RPMI7951 (cell line): ENCODE results near the gene RNU6-1. TPM values are rescaled to one million over a fixed set of nuclear protein-coding genes. Genes with fewer than 3 reads are reported as not detected.

Experiments used
- DNase-seq: peaks from one replicate; pipeline ENCODE4 v3.0.0-alpha.2; 2012; ENCODE audit warnings: low read depth
- total RNA-seq: library from RNA; depleted of rRNA; stranded (reverse); fragments of >200 nt; shearing (Covaris generic); gene quantifications from 2 replicates; pipeline ENCODE4 v1.2.3, GENCODE V29; 2014; rRNA removed

RNU6-1 gene
- not detected in 2 replicates for total RNA-seq

DNA sequence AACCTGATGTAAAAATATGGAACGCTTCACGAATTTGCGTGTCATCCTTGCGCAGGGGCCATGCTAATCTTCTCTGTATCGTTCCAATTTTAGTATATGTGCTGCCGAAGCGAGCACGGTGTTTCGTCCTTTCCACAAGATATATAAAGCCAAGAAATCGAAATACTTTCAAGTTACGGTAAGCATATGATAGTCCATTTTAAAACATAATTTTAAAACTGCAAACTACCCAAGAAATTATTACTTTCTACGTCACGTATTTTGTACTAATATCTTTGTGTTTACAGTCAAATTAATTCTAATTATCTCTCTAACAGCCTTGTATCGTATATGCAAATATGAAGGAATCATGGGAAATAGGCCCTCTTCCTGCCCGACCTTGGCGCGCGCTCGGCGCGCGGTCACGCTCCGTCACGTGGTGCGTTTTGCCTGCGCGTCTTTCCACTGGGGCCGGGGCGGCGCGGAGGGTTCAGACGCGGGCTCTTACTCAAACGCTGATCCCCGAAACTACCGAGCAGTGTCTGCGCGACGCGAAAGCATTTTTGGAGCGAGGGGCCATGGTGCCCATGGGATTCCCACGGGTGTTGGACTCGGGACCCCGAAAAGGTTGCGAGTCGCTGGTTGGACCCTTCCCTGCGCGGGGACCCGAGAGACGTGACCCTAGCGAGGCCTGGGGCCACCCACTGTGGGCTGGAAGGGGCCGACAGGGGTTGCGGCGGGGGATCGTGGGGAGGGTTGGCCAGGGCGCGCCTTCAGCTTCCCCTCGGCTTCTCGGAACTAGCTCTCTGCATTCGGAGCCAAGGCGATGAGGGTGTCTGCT lies at the start of gene RNU6-1:
RNU6-1 (minus strand) TSS at position 117 of the 820 bp plus-strand sequence.
- DNase-seq = peak; percentile 91

DNA sequence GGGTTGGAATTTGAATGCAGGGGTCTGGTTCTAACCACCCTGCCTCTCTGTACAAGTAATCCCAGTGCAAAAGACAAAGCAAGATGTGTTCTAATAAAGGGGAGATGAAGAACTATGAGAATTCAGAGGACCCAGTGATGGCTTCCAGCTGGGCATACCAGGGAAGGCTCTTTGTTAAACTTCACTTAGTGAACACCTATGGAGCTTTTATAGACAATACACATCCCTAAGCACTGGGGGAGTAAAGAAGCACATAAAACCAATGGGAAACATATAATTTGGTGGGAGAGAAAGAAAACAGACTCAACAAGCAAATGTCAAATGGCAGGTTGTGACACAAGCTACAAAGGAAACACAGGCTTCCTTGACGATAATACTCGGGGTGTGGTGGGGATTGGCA lies 47.9 kb upstream of the RNU6-1 start:
- no peak for DNase-seq

DNA sequence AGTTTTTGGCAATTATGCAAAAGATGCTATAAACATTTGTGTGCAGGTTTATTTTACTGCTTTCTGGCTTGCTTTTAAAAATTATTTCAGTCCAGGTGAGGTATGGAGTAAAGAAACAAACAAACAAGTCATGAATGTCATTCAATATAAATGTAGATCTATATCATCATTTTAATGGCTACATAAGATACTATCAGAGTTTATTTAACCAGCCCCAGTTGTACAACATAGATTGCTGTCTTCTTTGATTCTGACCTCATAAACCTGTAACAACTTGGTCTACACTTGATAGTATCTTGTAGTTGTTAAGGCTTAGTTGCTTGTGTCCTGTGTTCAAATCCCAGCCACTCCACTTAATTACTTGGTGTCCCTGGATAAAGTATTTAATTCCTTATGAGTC lies 46.0 kb upstream of the RNU6-1 start:
- no peak for DNase-seq

DNA sequence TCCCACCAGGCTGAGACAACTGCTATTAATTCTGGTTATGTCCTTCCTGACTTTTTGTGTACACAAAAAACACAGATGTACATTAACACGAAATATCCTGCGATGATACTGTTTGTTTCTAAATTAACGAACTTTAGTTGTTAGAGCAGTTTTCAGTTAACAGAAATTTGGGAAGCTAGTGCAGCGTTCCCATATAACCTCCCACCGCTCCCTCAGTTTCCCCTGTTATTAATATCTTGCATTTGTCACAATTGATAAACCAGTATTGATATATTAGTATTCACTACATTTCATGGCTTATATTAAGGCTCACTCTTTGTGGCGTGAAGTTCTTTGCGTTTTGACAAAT lies 45.3 kb upstream of the RNU6-1 start:
- DNase-seq = no peak

DNA sequence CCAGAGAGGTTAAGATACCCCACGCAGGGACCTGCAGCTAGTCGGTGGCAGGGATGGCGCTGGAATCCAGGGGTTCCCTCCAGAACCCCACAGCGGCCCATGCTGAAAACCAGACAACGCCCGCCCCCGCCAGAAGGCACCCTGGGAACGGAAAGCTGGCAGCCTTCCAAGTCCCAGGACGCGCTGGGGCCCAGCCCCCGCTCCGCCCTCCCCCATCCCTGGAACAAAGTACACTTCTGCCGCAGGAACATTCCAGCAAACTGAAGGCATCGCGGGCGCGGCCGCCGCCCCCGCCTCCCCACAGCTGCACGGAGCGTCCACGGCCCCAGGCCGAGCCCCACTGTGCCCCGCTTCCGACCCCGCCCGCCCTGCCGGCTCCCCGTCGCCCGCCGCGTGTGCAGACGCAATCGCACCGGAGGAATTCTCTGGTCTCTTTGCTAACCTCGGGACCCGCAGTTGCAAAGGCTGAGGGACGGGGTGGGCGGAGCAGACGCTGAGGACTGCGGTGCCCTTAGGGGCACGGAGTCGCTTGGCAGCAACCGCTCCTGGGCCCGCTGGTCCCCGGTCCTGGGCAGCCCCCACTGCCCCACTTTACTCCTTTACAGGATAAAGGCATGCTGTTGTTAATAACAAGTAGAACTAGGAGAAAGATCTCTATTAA lies 44.8 kb upstream of the RNU6-1 start:
- peak; percentile 72 for DNase-seq

DNA sequence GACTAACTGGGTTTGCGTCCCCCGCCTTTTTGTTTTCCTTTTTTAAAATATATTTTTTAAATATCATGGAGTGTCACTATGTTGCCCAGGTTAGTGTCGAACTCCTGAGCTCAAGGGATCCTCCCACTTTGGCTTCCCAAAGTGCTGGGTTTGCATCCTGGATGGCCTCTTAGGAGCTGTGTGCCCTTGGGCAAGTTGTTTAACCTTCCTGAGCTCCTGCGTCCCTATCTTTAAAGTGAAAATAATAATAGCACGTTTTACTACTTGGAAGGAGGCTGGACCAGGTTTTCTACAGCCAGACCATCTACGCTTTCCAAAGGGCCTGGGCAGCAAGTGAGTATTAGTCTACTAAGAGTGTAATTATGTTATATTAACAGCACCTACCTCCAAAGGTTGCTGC lies 44.2 kb upstream of the RNU6-1 start:
- DNase-seq = no peak

DNA sequence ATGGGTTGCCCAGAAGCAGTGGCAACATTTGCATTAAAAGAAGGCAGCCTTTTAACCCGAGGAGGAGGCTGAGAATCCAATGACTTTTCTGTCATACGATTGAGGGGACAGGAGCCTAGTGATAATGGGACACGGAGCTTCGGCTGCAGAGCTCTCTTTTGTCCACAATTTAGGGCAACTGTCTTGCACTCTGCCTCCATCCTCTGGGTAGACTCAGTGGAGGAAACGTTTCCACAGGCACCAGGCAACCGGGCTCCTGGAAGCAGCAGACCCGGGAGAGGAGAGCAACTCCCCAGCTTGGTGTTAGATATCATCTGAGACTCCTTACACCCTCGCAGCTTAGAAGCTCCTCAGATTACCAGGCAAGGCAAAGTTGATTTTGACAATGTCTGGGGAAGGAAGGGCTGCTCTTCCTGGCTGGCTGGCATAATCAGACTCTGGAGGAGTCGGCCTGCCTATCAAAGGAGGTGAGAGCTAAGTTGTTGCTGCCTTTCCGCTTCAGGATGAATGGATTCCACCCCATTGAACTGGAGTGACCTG lies 43.5 kb upstream of the RNU6-1 start:
- no peak for DNase-seq

DNA sequence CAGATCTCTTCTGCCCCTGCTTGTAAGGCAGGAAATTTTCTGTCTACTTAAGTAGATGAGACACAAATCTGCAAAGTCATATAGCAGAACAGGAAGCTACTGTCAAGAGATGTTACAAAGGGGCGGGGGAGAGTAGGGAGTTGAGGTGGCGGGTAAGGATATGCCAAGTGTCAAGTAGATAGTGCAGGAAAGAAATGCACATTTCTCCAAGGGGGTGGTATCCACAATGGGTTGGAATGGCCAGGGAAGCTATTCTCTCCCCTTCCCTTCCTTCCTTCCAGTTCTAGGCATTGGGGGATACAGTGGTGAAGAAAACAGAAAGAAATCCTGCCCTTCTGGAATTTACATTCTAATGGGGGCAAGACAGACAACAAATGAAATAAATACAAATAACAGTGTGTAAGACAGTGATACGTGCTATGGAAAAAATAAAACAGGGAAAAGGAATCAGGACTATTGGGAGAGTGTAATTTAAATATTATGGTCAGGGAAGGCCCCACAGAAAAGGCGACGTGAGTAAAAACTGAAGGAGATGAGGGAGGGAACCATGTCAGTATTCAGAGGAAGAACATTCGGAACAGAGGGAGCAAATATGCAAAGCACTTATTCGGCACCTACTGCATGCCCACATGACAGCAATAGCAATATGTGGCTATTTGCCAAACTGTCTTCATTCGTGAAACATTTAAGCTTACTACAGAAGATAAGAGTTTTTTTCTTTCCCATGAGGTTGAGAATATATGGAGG lies 42.8 kb upstream of the RNU6-1 start:
- no peak for DNase-seq

DNA sequence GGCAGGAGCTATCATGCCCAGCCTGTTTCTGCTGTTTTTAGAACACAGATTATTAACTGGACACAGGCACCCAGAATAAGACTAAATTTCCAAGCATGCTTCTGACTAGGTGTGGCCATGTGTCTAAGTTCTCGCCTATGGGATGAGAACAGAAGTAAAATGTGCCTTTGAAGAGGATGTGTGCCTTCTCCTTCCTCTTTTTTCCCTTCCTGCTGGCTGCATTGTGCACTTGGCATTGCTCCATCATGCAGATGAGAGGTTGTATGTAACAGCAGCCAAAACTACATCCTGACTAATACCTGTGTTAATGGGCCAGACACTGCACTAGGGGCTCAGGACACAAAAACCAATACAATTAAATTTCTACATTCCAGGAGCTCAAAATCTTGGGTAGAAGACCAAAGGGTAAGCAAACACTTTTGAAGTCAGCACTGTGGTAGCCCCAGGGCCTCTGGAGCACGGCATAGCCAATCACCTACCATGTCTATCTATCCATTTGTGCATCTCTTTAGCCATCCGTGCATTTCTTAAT lies 40.9 kb upstream of the RNU6-1 start:
- DNase-seq = no peak

DNA sequence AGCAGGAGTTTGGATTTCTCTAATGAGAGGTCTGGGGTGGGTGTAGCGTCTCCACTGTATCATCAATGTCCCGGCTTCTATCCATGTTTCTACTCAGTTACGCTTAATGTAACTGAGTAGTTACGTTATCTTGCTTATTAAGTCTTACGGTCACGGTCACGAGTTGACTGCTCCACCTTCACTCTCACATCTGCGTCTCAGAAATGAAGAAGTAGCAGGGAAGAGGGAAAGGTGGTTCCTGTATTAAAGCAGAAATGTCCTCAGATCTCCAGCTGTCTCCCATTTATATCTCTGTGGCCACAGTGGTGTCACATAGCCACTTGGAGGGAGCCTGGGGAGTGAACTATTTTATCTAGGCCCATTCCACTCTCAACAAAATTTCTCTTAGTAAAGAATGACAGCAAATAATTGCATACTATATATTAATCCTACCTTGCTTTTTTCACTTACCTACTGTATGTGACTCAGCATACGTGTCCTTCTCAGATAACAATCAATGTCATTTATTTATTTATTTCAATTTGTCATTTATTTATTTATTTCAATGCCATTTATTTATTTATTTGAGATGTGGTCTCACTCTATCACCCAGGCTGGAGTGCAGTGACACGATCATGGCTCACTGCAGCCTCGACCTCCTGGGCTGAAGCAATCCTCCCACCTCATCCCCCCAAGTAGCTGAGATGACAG lies 39.7 kb upstream of the RNU6-1 start:
- no peak for DNase-seq

DNA sequence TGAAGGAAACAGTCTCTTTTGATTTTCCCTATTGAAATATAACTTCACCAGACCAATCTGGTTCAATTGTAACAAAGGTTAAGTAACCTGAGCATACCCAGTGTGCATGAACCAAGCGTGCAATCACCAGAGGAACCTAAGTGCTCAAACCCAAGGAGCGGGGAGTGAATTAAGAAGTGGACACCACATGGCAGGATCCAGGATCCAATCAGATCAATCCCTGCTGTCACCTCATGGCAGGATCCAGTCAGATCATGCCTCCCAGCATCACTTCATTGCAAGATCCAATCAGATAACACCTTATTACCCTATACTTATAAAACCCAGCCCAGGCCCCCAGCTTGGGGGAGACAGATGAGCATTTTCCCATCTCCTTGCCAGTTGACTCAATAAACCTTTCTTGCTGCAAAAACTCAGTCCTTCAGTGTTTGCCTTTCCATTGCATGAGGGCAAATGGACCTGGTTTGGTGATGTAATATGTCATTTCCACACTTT lies 38.9 kb upstream of the RNU6-1 start:
- no peak for DNase-seq

DNA sequence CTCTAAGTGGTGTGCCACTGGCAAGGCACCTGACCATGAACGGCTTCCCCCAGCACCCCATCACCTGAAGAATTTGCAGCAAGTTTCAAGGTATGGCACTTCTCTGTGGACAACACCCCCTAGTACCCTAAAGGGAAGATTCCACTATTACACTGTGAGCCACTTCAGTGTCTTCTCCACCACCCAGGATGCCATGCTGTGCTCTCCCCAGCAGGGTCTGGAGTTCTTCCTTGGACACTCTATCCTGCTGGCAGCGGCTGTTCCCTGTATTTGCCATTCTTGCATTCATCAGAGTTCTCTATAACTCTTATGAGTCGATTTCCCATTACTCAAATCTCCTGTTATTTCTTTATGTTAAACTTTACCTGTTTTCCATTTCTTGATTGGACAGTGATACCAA lies 33.9 kb upstream of the RNU6-1 start:
- DNase-seq = no peak

DNA sequence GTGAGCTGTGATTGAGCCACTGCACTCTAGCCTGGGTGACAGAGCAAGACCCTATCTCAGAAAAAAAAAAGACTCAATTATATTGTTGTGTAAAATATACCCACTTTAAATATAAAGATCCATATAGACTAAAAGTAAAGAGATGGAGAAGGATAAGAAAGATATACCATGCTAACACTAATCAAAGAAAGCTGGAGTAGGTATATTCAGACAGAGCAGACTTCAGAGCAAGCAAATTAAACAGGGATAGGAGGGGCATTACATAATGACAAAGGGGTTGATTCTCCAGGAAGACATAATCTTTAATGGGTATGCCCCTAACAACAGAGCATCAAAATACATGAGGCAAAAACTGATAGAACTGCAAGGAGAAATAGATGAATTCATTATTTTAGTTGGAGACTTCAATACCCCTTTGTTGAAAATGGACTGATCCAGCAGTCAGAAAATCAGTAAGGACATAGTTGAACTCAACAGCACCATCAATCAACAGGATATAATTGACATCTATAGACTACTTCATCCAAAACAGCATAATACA lies 31.1 kb upstream of the RNU6-1 start:
- no peak for DNase-seq

DNA sequence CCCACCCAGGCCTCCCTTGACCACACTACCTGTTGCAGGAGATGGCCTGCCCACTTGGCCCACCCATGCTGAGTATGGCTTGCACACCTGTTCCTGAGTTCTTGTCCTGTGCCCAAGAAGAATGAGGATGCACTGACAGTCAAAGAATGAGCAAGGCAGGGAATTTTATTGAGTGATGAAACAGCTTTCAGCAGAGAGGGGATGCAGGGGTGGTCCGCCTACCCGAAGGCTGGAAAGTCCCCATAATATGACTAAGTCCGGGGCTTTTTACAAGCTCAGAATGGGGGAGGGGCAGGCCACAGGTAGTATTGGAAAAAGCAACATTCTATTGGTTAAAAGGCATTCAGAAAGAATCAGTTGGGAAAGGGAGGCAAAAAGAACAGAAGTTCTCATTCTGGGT lies 29.9 kb upstream of the RNU6-1 start:
- DNase-seq = no peak

DNA sequence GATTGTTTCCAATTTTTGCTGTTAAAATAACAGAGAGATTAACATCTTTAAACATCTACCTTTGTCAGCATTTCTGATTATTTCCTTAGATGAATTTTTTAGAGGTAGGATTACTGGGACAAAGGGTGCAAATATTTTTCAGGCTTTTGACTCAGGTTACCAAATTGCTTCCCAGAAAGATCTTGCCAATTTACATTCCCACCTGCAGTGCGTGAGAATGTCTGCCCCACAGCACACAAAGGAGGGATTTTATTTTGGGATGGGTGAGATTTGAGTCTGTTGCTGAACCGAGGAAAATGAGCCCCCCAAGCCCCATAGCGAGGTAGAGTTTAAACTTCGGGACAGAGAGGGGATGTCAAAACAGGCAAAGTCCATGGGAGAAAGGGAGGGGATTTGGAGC lies 25.9 kb upstream of the RNU6-1 start:
- DNase-seq = no peak

DNA sequence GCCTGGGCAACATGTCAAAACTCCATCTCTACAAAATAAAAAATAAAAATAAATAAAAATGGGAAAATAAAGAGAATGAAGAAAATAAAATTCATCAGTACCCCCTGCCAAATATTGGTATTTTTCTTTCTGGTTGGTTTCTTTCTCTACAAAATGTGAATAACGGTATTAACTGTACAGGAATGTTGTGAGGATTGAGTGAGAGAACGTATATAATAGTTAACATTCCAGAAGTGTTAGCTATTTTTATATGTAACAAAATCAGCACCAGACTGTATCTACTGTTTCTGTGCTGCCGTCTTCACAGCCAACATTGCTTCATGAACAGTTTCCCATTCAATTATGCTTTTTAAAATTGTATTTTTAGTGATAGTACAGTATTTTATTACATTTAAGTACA lies 25.5 kb upstream of the RNU6-1 start:
- DNase-seq = no peak

DNA sequence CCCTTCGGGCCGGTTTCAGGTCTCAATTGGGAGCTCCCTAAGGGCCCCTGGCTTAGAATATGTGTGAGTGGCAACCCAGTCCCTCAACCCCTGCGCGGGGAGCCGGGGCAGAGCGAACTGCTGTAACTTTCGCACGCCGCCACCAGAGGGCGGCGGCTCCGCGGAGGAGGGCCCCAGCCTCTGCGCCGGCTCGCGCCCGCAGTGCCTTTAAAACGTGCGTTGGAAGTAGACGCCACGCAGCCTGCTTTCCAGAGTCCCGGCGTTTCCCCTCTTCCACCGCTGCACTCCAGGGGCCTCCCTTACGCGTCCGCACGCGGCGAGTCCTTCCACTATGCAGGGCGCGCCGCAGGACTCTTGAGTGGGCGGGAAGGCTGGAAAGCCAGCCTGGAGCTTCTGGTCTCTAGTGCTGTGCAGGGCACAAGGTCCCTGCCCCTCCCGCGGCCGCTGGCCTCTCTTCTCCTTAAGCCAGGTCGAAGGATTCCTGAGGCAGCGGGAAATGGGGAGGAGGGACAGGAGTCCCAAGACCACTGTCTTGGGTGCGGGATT lies 23.7 kb upstream of the RNU6-1 start:
- DNase-seq = peak; percentile 73

DNA sequence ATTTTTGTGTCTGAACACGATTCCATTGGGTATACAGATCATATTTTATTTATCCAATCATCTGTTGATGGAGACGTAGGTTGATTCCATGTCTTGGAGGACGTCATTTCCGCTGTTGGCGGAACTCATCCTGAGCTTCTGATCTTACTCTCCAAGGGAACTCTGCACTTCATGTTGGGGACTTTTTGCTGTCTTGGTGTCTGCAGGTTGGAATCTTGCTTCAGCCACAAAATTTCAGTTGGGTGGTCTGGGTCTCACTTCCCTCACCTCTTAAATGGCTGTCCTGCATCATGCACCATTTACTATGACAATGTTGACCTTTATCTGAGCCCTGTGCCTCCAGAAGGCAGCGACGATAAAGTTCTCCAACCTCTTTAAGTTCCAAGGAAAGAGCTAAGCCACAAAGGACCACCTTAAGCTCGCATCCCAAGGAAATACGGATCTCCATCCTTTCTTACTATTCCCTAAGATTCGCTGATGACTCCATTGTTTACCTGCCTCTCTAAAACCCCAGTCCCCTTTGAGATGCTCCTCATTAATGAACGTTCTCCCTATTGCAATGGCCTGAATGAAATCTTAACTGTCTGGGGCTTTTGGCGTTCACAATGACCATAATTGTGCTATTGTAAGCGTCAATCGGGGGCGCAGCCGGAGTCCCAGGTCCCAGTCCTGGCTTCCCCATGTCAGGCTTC lies 23.1 kb upstream of the RNU6-1 start:
- no peak for DNase-seq

DNA sequence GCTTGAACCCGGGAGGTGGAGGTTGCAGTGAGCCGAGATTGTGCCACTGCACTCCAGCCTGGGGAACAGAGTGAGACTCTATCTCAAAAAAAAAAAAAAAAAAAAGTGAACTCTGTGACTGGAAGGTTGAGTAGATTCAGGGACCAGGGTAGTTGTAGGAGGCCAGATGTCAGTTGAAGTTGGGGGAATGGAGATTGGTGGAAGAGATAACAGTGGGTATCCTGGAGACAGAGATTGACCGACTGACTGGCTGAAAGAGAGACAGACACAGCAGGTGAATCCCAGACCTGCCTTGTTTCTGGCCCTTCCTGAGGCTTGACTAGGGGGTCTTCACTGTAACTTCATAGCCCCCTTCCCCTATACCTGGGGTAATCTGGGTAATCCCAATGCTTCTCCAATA lies 22.1 kb upstream of the RNU6-1 start:
- DNase-seq = no peak

DNA sequence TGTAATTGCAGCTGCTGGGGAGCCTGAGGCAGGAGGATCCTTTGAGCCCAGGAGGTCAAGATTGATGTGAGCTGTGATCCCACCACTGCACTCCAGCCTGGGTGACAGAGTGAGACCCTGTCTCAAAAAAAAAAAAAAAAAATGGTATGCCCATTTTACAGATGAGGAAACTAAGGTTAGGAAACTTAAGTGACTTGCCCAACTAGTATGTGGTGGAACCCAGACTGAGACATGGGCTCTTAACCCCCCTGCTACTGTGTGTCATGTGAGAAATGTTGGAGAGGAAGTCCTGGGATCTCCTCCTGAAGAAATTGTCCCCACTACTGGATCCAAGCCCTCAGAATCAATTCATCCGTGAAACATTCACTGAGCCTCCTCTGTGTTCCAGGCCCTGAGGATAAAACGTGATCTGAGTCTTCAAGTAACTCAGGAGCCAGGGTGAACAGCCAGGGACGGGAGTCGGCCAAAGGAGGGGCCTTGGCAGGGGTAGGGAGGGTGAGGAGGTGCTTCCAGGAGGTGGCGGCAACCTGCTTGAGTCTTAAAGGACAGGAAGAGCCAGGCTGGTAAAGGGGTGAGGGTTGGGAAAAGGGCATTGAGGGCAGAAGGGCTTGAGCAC lies 19.6 kb upstream of the RNU6-1 start:
- no peak for DNase-seq
